ENCODE results near the gene PRKCA. TPM values are rescaled to one million over a fixed set of nuclear protein-coding genes. Genes with fewer than 3 reads are reported as not detected.

Gene PRKCA
- total and polyA plus RNA-seq, 4 donors: 3.0 to 14.1 (median 5.4) TPM

GRCh38 chr17:66706851-66707450, 404.5 kb downstream of the PRKCA start:
- DNase-seq (ENCODE audit: low spot score): no peak
- Histone ChIP-seq H3K4me1 (ENCODE audit: control insufficient read depth in 4 of 4, insufficient read depth in 4 of 4, low read length in 3 of 4) (no peaks in the 10 kb centered on the region), H3K27me3 (ENCODE audit: control insufficient read depth in 4 of 4, insufficient read depth in 4 of 4, low read length in 3 of 4) (no peaks in the 10 kb centered on the region), H3K4me3 (ENCODE audit: low read depth in 1 of 3, low read length in 3 of 3) (no peak overlapping the region), H3K36me3 (ENCODE audit: control insufficient read depth in 4 of 4, insufficient read depth in 3 of 4, low read depth in 1 of 4, low read length in 3 of 4) (no peaks in the 10 kb centered on the region), H3K9ac (ENCODE audit: low read depth in 1 of 2, low read length in 2 of 2) (no peak overlapping the region), H3K9me3 (ENCODE audit: control insufficient read depth in 4 of 4, low read length in 3 of 4) (no peaks in the 10 kb centered on the region), H3K27ac (ENCODE audit: low read depth in 1 of 2, low read length in 2 of 2) (no peak overlapping the region)
- TF ChIP-seq HNF4G (IDR thresholded peaks at IDR 0.05): no peak
- no peak for TF ChIP-seq YY1 (IDR thresholded peaks at IDR 0.05)
- TF ChIP-seq FOXA2 (IDR thresholded peaks at IDR 0.05): no peak
- no peak for TF ChIP-seq FOXA1 (IDR thresholded peaks at IDR 0.05)
- no peak for TF ChIP-seq RXRA (IDR thresholded peaks at IDR 0.05)
- TF ChIP-seq GABPA (IDR thresholded peaks at IDR 0.05 in 1 of 2, conservative IDR thresholded peaks at IDR 0.05 in 1 of 2): no peak
- TF ChIP-seq SP1 (IDR thresholded peaks at IDR 0.05): no peak
- no peak for TF ChIP-seq HNF4A (conservative IDR thresholded peaks at IDR 0.05)
- TF ChIP-seq JUND (IDR thresholded peaks at IDR 0.05): no peak
- no peak for TF ChIP-seq RAD21 (IDR thresholded peaks at IDR 0.05)
- TF ChIP-seq ATF3 (IDR thresholded peaks at IDR 0.05): no peak
- no peak for TF ChIP-seq NR2F2 (IDR thresholded peaks at IDR 0.05)
- no peak for TF ChIP-seq TAF1 (conservative IDR thresholded peaks at IDR 0.05)
- no peak for TF ChIP-seq ZBTB33 (IDR thresholded peaks at IDR 0.05)
- TF ChIP-seq CTCF (IDR thresholded peaks at IDR 0.05; ENCODE audit: low read depth, low read length, missing input control): no peak
- no peak for TF ChIP-seq REST (IDR thresholded peaks at IDR 0.05)
- no peak for TF ChIP-seq MAX (IDR thresholded peaks at IDR 0.05)
- no peak for TF ChIP-seq EGR1 (IDR thresholded peaks at IDR 0.05; ENCODE audit: low read depth in 2 of 2)
- 95% methylated on average over 1 of the region's 1 CpG for WGBS

Measured in liver (tissue), 9 donors.